IMR-90 (cell line): ENCODE results near the gene MEF2B.

Experiments
- BHLHE40 ChIP-seq: fragments of 150-350 bp; IDR thresholded peaks from 2 replicates; pipeline ENCODE4 v1.6.1; 2016; ENCODE audit warnings: mild to moderate bottlenecking, low read depth, low read length
- CHD1 ChIP-seq: IDR thresholded peaks from 2 replicates; pipeline ENCODE4 v1.6.1; 2012; ENCODE audit warnings: low read depth, low read length, improper control_type of control experiment
- CTCF ChIP-seq: conservative IDR thresholded peaks from 2 replicates; pipeline ENCODE4 v1.5.1; 2012; ENCODE audit warnings: mild to moderate bottlenecking, low read depth, low read length, improper control_type of control experiment
- MAFK ChIP-seq: IDR thresholded peaks from 2 replicates; pipeline ENCODE4 v1.6.1; 2012; ENCODE audit warnings: low read depth, low read length, improper control_type of control experiment
- MAZ ChIP-seq: IDR thresholded peaks from 2 replicates; pipeline ENCODE4 v1.6.1; 2012; ENCODE audit warnings: low read depth, mild to moderate bottlenecking, low read length, improper control_type of control experiment, moderate library complexity, borderline replicate concordance
- POLR2A ChIP-seq: IDR thresholded peaks from 2 replicates; pipeline ENCODE4 v1.6.1; 2012; ENCODE audit warnings: mild to moderate bottlenecking, low read depth, low read length
- RAD21 ChIP-seq: IDR thresholded peaks from 2 replicates; pipeline ENCODE4 v1.6.1; 2012; ENCODE audit warnings: low read length, improper control_type of control experiment
- RCOR1 ChIP-seq: IDR thresholded peaks from 2 replicates; pipeline ENCODE4 v1.6.1; 2012; ENCODE audit warnings: mild to moderate bottlenecking, low read length, improper control_type of control experiment; ENCODE audit not compliant: insufficient replicate concordance
- SMC3 ChIP-seq: fragments of 150-350 bp; IDR thresholded peaks from 2 replicates; pipeline ENCODE4 v1.6.1; 2016; ENCODE audit warnings: low read depth, mild to moderate bottlenecking, antibody characterized with exemption, low read length, moderate library complexity

GRCh38 chr19:19205416-19206410 is 35.6 kb upstream of the MEF2B start:
- no peak for TF ChIP-seq CTCF
- TF ChIP-seq RCOR1: no peak
- TF ChIP-seq MAZ: no peak
- no peak for TF ChIP-seq POLR2A
- TF ChIP-seq CHD1: no peak
- no peak for TF ChIP-seq BHLHE40
- no peak for TF ChIP-seq MAFK
- no peak for TF ChIP-seq SMC3
- TF ChIP-seq RAD21: no peak
